HG02970 (cell line): Measurements from ENCODE around the gene NSG1.
"Not testable (repeated sequence)": the region's sequence is repeated elsewhere in the genome, so short reads cannot be mapped to it uniquely, and the experiment has no call there.

Experiments
- ATAC-seq: cut with Tn5 transposase; IDR thresholded peaks from one replicate; pipeline ENCODE4 v1.9.1; 2021; ENCODE audit warnings: mild to moderate bottlenecking, moderate library complexity, moderate number of reproducible peaks; ENCODE audit not compliant: unreplicated experiment, low FRiP score

The NSG1 gene

DNA sequence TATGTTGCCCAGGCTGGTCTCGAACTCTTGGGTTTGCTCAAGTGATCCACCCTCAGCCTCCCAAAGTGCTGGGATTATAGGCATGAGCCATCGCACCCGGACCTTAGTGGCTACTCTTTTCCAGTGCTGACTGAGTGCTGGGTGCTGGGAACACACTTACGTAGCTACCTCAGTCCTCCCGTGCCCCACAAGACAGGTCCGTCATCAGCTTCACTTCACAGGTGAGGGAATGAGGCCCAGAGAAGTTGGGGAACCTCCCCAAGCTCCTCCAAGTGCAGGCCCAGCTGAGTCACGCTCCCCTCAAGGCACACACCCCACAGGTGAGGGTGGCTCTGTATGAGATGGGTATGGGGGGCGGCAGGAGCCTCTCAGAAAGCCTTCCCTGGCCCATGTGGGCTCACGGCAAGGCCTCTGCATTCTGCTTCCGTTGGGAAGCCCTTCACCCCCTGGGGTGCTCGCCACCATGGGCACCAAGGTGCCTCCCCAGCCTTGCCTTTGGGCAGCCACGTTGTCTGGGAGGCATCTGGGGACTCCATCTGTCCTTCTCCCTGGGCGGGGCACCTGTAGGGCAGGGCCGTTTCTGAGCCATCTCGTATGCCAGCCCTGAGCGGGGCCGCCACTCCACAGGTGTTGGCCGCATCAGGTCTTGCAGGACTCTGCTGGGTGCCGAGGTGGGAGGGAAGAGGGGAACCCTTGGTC lies 28.4 kb downstream of the NSG1 start:
- no peak for ATAC-seq

DNA sequence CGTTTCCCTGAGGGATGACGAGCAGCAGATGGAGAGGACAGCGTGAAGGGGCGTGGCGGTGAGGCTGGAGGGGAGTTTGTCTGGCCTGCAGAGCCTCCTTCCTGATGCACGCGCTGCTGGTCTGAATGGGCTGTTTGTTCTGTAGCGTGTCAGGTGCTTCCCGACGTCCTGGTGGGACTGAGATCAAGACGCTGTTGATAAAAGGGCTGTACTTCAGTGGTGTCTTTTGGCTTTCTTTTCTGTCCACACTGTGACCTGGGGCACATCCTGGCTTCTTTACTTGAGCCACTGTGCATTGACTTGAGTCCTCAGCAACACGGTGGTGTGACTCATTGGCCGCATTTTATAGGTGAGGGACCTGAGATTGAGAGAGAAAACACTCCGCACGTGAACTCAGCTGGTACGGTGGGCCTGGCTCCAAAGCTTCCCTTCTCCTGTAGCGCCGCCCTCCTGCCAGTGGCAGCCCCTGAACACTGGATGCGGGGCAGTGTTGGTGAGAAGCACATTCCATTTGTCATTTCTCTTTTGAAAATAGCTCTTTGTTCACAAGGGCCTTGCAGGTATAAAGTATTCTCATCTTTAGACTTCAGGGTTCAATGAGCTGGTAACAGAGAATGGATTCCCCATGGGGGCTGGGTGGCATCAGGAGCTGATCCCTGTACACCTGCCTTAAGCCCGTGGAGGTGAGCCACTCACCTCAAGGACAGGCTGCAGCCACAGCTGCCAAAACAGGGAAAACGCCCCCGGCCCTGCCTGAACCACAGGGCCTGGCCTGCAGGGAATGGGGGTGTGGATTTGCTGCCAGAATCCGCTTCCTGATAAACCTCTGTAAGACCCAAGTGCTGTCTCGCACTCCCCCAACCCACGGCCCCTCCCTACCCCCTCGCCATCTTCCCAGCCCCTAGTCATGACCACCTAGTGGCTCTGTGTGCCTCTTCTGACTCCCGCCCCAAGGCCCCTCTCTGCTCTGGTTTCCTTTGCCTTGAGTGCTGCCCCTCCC lies 29.2 kb downstream of the NSG1 start:
- ATAC-seq = no peak

DNA sequence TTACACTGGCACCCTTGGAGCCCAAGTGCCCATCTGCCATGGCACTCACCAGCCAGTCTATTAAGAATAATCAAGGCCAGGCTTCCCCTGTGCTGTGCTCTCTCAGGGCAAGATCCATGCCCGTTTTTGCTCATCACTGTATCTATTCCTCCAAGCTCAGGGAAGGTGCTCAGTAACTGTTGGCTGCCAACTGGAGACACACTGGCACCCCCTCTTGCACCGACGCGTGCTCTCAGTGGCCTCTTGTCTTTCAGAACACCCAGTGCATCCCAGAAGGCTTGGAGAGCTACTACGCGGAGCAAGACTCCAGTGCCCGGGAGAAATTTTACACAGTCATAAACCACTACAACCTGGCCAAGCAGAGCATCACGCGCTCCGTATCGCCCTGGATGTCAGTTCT lies 30.1 kb downstream of the NSG1 start:
- ATAC-seq = no peak

DNA sequence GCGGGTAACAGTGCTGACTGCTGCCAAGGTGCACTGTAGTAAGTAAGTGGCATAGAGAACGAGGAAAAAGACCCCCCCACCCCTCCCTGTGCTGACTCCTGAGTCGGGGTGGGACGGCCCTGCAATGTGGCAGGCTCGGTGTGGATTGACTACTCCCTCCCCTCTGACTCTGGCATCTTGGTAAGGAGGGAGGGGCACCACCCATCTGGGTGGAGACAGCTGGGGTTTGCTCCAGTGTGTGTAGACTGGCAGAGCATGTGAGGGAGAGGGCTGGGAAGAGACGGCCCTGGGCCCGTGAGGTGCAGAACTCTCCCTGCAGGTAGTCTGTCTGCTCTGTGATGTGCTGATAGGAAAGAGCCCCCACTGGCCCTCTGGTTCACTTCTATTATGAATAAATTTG lies 31.0 kb downstream of the NSG1 start:
- ATAC-seq = no peak

DNA sequence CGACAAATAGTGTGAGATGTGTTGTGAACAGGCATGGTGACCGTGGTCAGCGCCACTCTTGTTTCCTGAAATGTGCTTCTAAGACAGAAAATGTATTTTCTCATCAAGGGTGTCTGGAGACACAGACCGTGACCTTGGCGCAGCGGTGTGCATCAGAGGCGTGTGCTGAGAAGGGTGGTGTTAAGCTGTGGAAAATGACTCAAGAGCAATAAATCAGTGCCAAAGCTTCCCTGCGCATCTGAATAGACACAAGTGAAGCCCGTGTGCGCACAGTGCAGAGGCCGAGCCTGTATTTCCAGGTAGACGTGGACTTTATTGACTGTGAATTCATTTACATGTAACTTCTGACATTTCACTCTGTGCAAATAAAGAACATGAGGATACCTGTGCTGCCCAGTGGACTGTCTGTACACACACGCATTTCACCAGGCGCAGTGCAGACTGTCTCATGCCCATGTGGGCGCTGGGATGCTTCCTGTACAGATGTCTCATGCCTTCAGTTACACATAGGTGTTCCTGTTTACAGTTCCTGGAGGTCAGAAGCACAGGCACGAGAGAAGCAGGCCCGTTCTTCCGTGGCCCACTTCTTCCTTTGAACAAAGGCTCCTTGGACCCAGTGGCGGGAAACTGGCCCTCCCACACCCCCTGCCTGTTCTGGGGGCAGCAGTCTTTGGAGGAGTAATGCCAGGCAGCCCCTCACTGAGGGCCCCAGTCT lies 31.9 kb downstream of the NSG1 start:
- ATAC-seq = no peak

DNA sequence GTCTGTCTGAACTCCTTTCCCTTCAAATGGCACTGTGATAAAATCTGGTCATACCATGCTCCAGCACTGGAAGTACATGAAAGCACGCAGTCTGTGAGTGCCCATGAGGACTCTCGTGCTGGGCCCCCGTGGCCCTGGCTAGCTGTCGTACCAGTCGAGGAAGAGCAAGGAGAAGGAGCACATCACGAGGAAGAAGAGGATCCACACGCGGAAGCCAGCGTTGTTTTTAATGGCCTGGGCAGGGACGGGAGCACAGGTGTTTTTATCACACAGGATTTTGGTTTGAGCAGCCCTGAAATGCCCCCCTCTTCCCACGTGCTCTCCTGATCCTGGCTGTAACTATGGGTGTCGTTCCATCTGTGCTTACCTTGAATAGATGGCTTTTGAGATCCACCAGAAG lies 33.0 kb downstream of the NSG1 start:
- no peak for ATAC-seq

DNA sequence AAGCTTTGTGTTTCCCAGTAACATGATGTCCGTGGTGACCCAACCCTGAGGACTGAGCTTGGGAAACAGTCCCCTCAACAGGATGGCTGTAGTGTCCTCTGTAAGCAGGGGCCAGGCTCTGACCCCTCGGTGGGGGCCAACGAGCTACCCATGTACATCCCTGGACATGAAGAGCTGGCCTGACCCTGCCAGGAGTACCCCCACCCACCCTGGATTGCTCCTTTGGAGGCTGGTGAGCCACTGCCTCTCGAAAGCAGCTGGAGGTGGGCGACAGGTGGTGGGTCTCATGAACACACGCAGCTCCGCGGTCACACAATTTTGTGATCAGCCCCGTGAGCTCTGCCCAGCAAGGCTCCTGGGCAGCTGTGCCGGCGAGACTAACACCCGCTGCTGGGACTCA lies 33.5 kb downstream of the NSG1 start:
- no peak for ATAC-seq

DNA sequence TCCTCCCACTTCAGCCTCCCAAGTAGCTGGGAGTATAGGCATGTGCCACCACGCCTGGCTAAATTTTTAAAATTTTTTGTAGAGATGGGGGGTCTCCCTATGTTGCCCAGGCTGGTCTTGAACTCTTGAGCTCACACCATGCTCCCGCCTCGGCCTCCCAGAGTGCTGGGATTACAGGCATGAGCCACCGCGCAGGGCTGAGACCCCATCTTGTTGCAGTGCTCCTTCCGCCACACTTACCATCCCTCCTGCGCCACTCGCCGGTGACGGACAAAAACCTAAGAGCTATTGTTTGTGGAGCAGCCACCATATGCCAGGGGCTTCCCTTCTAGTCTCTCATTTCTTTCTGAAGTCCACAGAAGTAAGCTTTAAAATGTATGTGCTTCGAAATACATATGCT lies 34.5 kb downstream of the NSG1 start:
- no peak for ATAC-seq

DNA sequence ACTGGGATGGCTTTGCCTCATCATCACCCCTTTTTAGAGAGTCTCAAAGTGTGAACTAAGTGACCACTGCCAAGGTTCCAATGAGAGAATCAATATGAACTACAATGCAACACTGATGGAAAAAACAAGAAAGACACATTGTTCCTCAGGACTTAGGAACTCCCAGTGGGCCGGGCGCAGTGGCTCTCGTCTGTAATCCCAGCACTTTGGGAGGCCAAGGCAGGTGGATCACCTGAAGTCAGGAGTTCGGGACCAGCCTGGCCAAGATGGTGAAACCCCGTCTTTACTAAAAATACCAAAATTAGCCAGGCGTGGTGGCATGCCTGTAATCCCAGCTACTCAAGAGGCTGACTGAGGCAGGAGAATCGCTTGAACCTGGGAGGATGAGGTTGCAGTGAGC lies 35.2 kb downstream of the NSG1 start:
- ATAC-seq = not testable (repeated sequence)

DNA sequence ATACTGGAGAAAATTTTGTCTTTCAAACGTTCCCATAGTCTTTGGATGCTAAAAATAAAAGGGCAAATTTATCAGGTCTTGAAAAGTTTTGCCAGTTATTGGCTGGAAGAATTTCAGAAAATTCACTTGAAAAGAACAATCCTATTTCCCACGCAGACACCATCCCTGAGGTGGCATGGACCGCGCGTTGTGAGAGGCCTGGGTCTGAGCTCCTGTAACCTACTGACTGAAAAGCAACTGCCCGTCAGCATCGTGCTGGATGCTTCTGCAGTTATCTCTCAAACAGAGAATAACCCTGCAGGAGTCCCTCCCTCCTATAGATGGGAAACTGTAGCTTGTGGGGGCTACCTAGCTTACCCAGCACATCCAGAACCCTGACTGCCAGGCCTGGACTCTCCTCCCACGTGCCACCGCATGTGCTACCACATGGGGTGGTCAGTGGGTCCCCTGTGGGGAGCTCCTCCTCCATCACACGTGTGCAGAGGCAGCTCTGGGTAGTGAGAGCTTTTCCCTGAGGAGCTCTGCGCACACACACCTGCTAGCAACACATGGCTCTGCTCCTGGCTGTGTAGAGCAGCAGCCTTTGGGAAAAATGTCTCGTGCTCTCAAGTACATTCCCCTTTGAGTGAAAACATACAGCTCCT lies 36.1 kb downstream of the NSG1 start:
- no peak for ATAC-seq

DNA sequence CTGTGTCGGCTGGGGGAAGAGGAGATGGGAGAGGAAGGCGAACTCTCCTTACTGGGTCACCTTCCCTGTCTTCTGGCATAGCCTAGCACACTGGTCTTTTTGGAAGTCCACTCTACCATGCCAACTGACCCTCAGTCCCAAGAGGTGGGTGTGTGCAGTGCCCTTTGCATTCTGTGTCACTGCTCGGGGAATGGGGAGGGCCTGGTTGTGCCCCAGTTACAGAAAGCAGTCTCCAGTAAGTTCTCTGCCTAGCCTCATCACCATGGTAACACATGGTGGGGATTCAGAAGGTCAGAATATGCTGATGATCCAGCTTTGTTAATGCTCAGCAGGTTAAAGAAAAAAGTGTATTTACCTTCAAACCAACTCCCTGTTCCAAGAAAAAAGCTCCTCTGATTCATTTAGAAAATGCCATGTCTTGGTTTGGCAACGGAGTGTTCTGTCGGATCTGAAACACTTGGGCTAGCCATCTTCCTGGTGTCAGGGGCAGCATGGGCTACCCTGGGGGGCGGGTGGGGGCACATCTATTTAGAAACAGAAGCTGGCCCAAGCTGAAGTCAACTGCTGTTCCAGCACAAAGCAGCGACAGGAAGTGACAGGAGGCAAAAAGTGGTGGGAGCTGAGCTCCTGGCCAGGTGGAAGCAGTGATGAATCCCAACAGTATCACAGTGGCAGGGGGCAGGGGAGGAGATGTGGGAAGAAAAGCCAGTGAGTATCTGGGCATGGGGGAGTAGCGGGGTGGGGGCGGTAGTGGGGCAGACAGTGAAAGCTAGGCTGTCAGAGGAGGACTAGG lies 37.0 kb downstream of the NSG1 start:
- no peak for ATAC-seq

DNA sequence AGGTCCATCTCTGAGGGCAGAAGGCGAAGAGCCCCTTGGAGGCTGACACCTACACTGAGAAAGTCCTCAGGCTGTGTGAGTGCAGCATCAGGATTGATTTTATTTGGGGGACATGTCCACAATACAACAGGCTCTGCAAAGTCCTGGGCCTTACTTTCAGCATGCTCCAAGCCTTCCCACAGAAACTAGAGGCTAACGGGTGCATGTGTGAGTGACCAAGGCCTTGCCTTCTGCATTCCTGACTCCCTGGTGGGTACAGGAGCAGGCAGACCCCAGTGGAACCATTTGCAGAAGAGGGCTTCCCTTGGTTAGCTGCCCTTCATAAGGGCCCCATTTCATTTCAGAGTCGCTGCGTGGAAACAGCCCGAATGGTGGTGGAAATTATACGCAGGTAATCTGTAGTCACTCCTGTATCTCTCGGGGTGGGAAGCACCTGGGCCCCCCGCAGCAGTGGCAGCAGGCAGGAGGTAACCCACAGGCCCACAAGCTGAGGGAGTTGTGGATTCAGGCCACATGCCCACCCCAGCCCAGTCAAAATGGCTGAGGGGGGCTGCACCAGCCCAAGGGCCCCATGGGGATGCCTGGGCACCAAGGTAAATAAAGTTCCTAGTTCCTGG lies 37.7 kb downstream of the NSG1 start:
- ATAC-seq = no peak

DNA sequence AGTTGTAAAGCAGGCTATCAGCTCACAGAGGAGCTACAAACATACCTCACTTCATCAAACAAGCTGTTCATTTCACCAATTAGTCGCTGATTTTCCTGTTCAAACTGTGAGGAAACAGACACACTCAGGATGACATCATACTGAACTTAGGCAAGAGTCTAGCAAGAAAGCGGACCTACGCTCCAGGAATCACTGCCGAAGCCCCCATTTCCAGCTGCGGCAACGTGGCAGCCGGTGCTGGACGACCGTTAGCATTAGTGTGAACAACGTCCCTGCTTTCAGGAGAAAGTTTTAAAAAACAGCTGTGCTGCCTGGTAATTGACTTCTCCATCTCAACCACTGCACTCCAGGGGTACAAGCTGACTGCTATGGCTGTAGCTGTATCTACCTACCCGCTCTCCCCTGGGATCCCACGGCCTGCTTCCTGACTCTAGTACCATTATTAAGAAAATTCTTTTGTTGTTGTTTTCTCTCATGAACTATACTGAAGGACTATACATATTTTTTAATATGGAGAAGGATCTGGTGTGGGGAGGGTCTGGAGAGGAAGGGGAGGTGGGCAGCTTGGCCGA lies 38.3 kb downstream of the NSG1 start:
- no peak for ATAC-seq

DNA sequence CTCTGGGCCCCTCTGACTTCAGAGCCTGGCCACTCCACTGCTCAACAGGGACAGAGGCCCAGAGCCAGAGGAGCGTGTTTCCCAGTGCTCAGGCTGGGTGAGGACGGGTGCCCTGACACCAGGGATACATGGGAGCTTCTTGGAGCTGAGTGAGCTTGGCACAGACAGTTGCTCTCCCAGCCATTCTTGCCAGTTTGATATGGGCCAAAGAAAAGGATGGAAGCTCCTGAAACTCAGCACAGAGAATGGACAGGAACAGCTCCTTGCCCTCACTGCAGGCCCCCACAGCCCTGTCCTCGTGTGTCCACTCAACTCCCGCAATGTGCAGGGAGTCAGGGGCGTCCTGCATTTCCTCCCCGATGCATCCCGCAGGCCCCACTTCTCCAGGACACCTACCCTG lies 38.8 kb downstream of the NSG1 start:
- ATAC-seq = no peak

DNA sequence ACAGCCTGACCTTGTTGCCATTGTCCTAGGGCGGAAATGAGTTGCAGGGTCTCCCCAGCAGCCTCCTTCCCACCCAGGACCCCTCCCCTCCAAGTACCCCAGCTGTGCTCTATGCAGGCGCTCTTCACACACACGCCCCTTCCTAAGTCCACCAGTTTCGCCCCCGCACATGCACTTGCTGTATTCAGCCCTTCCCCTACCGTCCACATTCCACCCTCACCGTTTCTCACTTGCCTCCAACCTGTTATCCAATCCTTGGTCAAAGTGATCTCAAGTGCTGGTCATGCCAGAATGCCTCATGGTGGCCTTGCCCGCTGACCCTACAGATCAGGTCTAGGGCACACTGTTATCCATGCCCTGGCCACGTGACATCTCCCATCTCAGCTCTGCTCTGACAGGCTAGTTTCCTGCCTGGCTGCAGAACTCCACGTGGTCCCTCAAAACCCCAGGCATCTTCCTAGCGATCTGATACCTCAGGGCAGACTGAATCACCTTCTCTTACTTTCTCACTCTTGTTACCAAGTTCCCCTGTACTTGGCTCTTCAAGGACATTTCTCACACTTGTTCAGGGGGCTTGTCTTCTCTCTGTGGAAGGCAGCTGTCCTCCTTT lies 39.7 kb downstream of the NSG1 start:
- no peak for ATAC-seq

DNA sequence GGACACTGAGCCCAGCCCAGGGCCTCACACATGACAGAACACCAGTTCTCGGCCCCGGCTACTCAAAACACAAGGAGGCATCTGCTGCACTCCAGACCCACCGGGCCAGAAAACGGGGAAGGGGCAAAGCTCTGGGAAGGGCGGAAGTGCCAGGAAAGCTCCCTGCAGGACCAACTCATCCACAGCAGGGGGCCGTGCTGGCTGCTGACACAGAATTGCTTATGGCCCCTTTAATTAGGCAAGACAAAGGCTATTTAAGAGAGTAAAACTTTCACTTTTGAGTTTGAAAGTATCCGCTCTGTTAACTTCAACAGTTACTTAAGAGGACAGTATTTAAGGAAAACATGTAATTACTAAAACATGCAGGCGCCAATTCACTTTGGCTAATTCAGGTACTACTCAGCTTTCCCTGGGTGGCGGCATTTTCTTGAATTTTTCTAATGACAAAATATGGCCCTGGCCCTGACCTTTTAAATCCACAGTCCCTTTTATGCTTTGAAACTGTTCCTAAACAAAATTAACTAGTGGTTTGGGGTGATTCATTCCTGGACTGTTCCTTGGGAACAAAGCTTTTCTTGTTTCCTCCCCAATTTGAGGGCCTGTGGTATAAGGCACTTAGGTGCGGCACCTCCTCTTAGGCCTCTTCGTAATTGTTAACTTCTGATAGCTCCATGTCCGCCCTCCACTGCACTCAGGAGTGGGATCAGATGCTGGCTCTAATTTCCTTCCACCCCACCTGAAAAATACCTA lies 40.4 kb downstream of the NSG1 start:
- ATAC-seq = no peak

DNA sequence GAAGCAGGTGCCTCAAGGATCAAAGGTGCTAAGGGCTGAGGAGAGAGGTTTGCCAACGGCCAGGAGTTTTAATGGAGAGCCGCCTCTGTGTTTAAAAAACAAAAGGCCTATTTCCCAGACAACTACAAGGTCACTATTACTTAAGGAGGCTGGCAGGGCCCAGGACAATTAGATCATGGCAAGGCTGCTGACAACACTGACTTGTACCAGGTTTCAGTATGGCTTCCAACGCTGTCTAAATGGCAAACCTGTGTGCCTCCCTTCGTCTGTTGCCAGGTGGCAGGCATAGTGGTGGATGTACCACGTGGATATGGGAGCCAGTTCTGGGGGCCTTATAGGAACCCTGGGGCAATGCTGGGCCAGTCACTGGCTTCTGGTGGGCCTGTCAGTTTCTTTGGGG lies 41.0 kb downstream of the NSG1 start:
- no peak for ATAC-seq
